ENCODE results near the gene CLEC2A.
A peak's percentile ranks its signal among the peaks of the same experiment; 100 is the strongest.

The CLEC2A gene

DNA sequence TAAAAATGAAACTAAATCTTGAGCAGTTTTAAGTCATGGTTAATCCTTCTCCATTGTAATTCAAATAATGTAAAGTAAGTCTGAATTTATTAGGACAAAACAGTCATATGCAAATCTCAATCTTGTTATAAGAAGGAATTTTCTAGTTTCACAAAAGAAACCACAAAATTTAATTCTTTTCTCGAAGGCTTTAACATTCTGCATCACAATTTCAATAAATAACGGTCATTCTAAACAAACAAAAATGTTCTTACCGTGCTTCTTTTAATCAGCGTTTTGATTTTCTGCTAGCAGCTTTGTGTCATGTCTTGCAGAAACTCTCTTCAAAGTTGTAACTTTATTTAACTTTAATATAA is 63.2 kb downstream of the CLEC2A start:
- in situ Hi-C loops (cut with HindIII; ENCODE audit: low sequenced_read_pairs), result no loop called here
- peak overlapping the region; percentile 46 for H3K4me3 ChIP-seq (ENCODE audit: low read depth, low read length)
- DNase-seq (ENCODE audit: low read depth, low spot score), result peak; percentile 14
- TF ChIP-seq, protein P1, sequence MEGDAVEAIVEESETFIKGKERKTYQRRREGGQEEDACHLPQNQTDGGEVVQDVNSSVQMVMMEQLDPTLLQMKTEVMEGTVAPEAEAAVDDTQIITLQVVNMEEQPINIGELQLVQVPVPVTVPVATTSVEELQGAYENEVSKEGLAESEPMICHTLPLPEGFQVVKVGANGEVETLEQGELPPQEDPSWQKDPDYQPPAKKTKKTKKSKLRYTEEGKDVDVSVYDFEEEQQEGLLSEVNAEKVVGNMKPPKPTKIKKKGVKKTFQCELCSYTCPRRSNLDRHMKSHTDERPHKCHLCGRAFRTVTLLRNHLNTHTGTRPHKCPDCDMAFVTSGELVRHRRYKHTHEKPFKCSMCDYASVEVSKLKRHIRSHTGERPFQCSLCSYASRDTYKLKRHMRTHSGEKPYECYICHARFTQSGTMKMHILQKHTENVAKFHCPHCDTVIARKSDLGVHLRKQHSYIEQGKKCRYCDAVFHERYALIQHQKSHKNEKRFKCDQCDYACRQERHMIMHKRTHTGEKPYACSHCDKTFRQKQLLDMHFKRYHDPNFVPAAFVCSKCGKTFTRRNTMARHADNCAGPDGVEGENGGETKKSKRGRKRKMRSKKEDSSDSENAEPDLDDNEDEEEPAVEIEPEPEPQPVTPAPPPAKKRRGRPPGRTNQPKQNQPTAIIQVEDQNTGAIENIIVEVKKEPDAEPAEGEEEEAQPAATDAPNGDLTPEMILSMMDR (IDR thresholded peaks at IDR 0.05; ENCODE audit: low read depth, low read length), result no peak

DNA sequence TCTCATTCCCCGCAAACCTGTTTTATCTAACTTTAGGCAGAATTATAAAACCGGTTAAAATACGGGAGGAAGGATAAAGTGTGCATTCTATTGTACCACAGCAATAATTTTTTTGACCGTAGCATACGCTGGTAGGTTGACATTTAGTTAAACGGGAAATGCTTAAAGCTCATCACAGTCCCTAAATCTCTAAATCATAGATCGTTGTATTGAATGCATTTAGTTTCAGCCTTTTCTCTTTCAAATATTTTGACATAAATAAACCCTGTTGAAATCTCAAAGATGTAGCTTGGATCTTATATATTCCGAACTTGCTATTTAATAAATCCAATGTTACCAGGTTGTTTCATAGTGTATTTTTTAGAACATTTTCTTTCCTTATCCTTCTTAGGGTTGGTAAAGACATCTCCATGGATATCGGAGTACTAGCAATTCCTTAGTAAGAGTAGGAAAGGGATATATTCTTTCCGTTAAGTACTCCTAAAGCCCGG is 63.8 kb downstream of the CLEC2A start:
- TF ChIP-seq, protein P1 (IDR thresholded peaks at IDR 0.05; ENCODE audit: low read depth, low read length), result no peak
- no peak for DNase-seq (ENCODE audit: low read depth, low spot score)
- in situ Hi-C loops (cut with HindIII; ENCODE audit: low sequenced_read_pairs), result no loop called here
- no peak overlapping the region for H3K4me3 ChIP-seq (ENCODE audit: low read depth, low read length)

DNA sequence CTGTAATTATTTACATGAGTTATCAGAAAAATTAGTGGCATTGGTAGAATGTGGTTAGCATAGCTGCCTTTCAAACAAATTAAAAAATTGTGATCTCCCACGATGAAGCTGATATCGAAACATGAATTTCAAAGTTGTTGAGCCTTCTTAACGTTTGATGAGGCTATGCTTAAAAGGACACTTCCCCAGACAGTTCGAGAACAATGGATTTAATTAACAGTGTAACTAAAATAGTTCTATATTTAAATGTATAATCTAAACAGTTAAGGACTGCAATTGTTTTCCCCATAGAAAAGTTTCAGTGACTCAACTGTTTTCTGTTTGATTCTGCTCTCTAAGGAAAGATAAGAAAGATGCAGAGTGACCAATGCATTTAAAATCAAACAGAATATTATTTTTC is 64.6 kb downstream of the CLEC2A start:
- no peak for DNase-seq (ENCODE audit: low read depth, low spot score)
- TF ChIP-seq, protein P1 (IDR thresholded peaks at IDR 0.05; ENCODE audit: low read depth, low read length), result no peak
- in situ Hi-C loops (cut with HindIII; ENCODE audit: low sequenced_read_pairs), result no loop called here
- H3K4me3 ChIP-seq (ENCODE audit: low read depth, low read length), result no peak overlapping the region

DNA sequence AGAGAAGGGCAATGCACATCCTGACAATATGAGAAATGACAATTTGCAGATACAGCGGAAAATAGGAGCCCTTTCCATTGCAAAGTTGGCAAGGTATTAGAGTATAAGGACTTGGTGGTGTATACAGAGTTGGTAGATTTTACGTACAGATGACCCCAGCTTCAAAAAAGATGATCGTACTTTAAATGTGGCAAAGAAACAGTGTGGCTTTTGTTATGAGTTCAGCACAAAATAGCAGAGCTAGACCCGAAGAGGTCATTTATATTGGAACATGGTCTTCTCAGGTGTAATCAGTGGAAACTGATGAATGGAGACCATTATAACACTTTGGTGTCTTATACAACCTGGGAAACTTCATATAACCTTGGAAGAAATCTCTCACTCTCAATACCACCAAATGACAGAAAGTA is 65.3 kb downstream of the CLEC2A start:
- no peak for DNase-seq (ENCODE audit: low read depth, low spot score)
- in situ Hi-C loops (cut with HindIII; ENCODE audit: low sequenced_read_pairs), result no loop called here
- TF ChIP-seq, protein P1 (IDR thresholded peaks at IDR 0.05; ENCODE audit: low read depth, low read length), result no peak
- no peak overlapping the region for H3K4me3 ChIP-seq (ENCODE audit: low read depth, low read length)

DNA sequence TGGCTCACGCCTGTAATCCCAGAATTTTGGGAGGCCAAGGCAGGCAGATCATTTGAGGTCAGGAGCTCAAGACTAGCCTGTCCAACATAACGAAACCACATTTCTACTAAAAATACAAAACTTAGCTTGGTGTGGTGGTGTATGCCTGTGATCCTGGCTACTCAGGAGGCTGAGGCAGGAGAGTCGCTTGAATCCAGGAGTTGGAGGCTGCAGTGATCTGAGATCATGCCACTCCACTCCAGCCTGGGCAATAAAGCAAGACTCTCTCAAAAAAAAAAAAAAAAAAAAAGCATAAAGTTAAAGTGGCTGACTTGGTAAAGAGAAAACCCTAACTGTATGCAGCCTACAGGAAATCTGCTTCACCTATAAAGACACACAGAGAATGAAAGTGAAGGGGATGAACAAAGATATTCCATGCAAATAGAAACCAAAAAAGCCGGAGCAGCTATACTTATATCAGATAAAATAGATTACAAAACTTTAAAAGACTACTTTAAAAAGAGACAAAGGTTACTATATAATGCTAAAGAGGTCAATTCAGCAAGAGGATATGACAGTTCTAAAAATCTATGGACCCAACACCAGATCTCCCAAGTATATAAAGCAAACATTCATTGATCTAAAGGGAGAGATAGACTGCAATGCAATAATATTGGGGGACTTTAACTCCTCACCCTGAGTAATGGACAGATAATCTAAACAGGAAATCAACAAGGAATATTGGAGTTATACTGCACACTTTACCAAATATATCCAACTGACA is 67.1 kb downstream of the CLEC2A start:
- in situ Hi-C loops (cut with HindIII; ENCODE audit: low sequenced_read_pairs), result no loop called here
- no peak overlapping the region for H3K4me3 ChIP-seq (ENCODE audit: low read depth, low read length)
- TF ChIP-seq, protein P1 (IDR thresholded peaks at IDR 0.05; ENCODE audit: low read depth, low read length), result no peak

More for the DNA sequence above, 67.1 kb downstream of the CLEC2A start:
- no peak for DNase-seq (ENCODE audit: low read depth, low spot score)

Data from astrocyte of the spinal cord (primary cell).